H1 (cell line): Measurements from ENCODE around the gene PKP3. TPM values are rescaled to one million over a fixed set of nuclear protein-coding genes. Genes with fewer than 3 reads are reported as not detected.

Source experiments
- ATF3 ChIP-seq: IDR thresholded peaks from 2 replicates; pipeline ENCODE4 v1.6.1; 2011; ENCODE audit warnings: low read depth, mild to moderate bottlenecking, low read length; ENCODE audit not compliant: insufficient read depth
- BCL11A ChIP-seq, 2 experiments: IDR thresholded peaks; one replicate each; pipeline ENCODE4 v1.6.1; 2011; ENCODE audit warnings: low read depth in 2 of 2, low read length in 2 of 2, mild to moderate bottlenecking in 2 of 2
- JUND ChIP-seq: IDR thresholded peaks from 2 replicates; pipeline ENCODE4 v1.6.1; 2011; ENCODE audit warnings: mild to moderate bottlenecking, improper control_type of control experiment, low read length
- POLR2A ChIP-seq, 2 experiments: IDR thresholded peaks; 1 replicate in 1 of 2; 2 replicates in 1 of 2; pipeline ENCODE4 v1.6.1; 2011; ENCODE audit warnings: low read depth in 2 of 2, low read length in 2 of 2, mild to moderate bottlenecking in 2 of 2; ENCODE audit errors: control extremely low read depth in 1 of 2
- SIX5 ChIP-seq: IDR thresholded peaks from 2 replicates; pipeline ENCODE4 v1.6.1; 2011; ENCODE audit warnings: mild to moderate bottlenecking, low read depth, low read length
- SP2 ChIP-seq: IDR thresholded peaks from 2 replicates; pipeline ENCODE4 v1.6.1; 2012; ENCODE audit warnings: mild to moderate bottlenecking, low read length, inconsistent platforms
- ZNF274 ChIP-seq: IDR thresholded peaks from 2 replicates; pipeline ENCODE4 v1.7.0; 2012; ENCODE audit warnings: low read length, borderline replicate concordance; ENCODE audit errors: extremely low read depth
- polyA plus RNA-seq, 7 experiments: library from polyadenylated mRNA; depleted of rRNA in 3 of 7; stranded (reverse) in 5 of 7; unstranded in 2 of 7; fragments of >200 nt in 5 of 7; fragments of 200-250 nt in 2 of 7; gene quantifications; 1 replicate in 5 of 7; 2 replicates in 1 of 7; 4 replicates in 1 of 7; pipeline versions ENCODE4 v1.2.1 to v1.2.3, GENCODE V29; 2011 to 2013; ENCODE audit warnings: missing spikeins in 2 of 7, mixed read lengths in 2 of 7
- total RNA-seq: library from RNA; stranded (reverse); fragmentation: NEBNext Ultra II Directional; extraction: Animal tissue kit (Norgen Biotek cat#: 25700); gene quantifications from 2 replicates; pipeline ENCODE4 v1.2.1, GENCODE V29; 2021

PKP3 gene
- total and polyA plus RNA-seq, 2 of the 8 experiments (the other 6 are each of a cell fraction or from before 2014, with no cell fraction given): 16.7 to 28.7 TPM

GRCh38 chr11:449889-450808, 56.1 kb downstream of the PKP3 start, which contains the start of gene PTDSS2 (continued):
- TF ChIP-seq ATF3 (peak; percentile 62), ZNF274 (no peak), POLR2A (IDR thresholded peaks at IDR 0.05; ENCODE audit: control extremely low read depth in 1 of 2, low read depth in 2 of 2, low read length in 2 of 2) (peak in 1 of 2 experiments; percentile 94; a peak in 2 of 3 replicates), SIX5 (peak; percentile 92), JUND (no peak; the same call in 1 of the 2 replicates), BCL11A (IDR thresholded peaks at IDR 0.05; ENCODE audit: low read depth in 2 of 2, low read length in 2 of 2) (no peak), SP2 (no peak)
